HepG2 (cell line): ENCODE results near the gene GRAMD1B. TPM values are rescaled to one million over a fixed set of nuclear protein-coding genes. Genes with fewer than 3 reads are reported as not detected.

Experiments used
- ATAC-seq: fragments of 200-7000 bp; cut with Tn5 transposase; 3 replicates; pipeline ENCODE4 v1.9.1; 2020; ENCODE audit warnings: mild to moderate bottlenecking, moderate library complexity
- BruUV-seq: library from RNA; stranded (reverse); fragments of 400-500 nt; replicated peaks from 2 replicates; lab custom pipeline; 2021; lab: Mats Ljungman, UMichigan
- CTCF ChIA-PET: fragments of 300-600 bp; formaldehyde crosslinking; extraction: SDS; loops from one replicate; lab custom pipeline; 2021; ENCODE audit warnings: low total read pairs, inconsistent platforms, low intra/inter-chr PET ratio; lab: Yijun Ruan, JAX
- POLR2A ChIA-PET: fragments of 350-600 bp; sonication (Branson Sonifier 250); formaldehyde crosslinking; loops from one replicate; lab custom pipeline; 2020; ENCODE audit warnings: antibody characterized with exemption, inconsistent platforms; lab: Yijun Ruan, JAX
- DNase-seq: peaks from one replicate; pipeline ENCODE4 v3.0.0-alpha.2; 2015; ENCODE audit warnings: low spot score
- FAIRE-seq: peaks from 3 replicates; lab custom pipeline; 2011; peaks lifted over from hg19 to GRCh38; lab: Jason Lieb, UNC
- H2AFZ ChIP-seq: one replicate; pipeline ENCODE4 v1.6.1; 2011; ENCODE audit warnings: low read length, inconsistent platforms
- H3K27ac ChIP-seq: fragments of 300-600 bp; 3 replicates; pipeline ENCODE4 v1.8.0; 2011; ENCODE audit warnings: mixed run types, mild to moderate bottlenecking, mixed read lengths, low read length, inconsistent platforms; ENCODE audit not compliant: insufficient read depth; ENCODE audit errors: extremely low read length
- H3K27me3 ChIP-seq, 2 experiments: fragments of 200-600 bp in 1 of 2; 2 replicates in 1 of 2; 3 replicates in 1 of 2; pipeline versions ENCODE4 v1.6.0 to v1.8.0; 2011; ENCODE audit warnings: low read length in 2 of 2, mild to moderate bottlenecking in 2 of 2, moderate library complexity in 2 of 2, inconsistent platforms in 1 of 2; ENCODE audit not compliant: insufficient read depth in 2 of 2, control insufficient read depth in 1 of 2
- H3K36me3 ChIP-seq, 2 experiments: fragments of 200-600 bp in 1 of 2; replicated peaks in 1 of 2; 2 replicates in 1 of 2; 3 replicates in 1 of 2; pipeline versions ENCODE4 v1.5.1 to v1.8.0; 2011; ENCODE audit warnings: low read length in 2 of 2, inconsistent platforms in 1 of 2; ENCODE audit not compliant: insufficient read depth in 2 of 2, control insufficient read depth in 1 of 2
- H3K4me1 ChIP-seq: 2 replicates; pipeline ENCODE4 v1.5.1; 2012; ENCODE audit warnings: low read length, inconsistent platforms; ENCODE audit not compliant: insufficient read depth
- H3K4me2 ChIP-seq: 2 replicates; pipeline ENCODE4 v1.6.0; 2011; ENCODE audit warnings: low read depth, low read length, inconsistent platforms
- H3K4me3 ChIP-seq, 3 experiments: fragments of 200-600 bp in 1 of 3; sonication (generic), shearing (Covaris generic) in 1 of 3; replicated peaks in 1 of 3; 2 replicates each; pipeline ENCODE4 v1.5.1; 2011 to 2016; ENCODE audit warnings: low read length in 3 of 3, inconsistent platforms in 2 of 3, low read depth in 2 of 3, mild to moderate bottlenecking in 2 of 3, control low read depth in 1 of 3, mixed read lengths in 1 of 3; ENCODE audit not compliant: insufficient read depth in 1 of 3
- H3K79me2 ChIP-seq: one replicate; pipeline ENCODE4 v1.6.1; 2011; ENCODE audit warnings: low read length, inconsistent platforms; ENCODE audit not compliant: insufficient read depth
- H3K9ac ChIP-seq: 2 replicates; pipeline ENCODE4 v1.6.0; 2011; ENCODE audit warnings: mild to moderate bottlenecking, low read depth, low read length, inconsistent platforms; ENCODE audit not compliant: insufficient read depth
- H3K9me3 ChIP-seq: 2 replicates; pipeline ENCODE4 v1.5.1; 2012; ENCODE audit warnings: mild to moderate bottlenecking, low read length
- H4K20me1 ChIP-seq: 2 replicates; pipeline ENCODE4 v1.6.0; 2011; ENCODE audit warnings: inconsistent platforms, mild to moderate bottlenecking, low read length, moderate library complexity; ENCODE audit not compliant: insufficient read depth
- ARID2 ChIP-seq: sonication (generic); formaldehyde crosslinking; IDR thresholded peaks from 2 replicates; pipeline ENCODE4 v1.8.1; 2022; ENCODE audit warnings: mild to moderate bottlenecking, missing genetic modification reagents, borderline replicate concordance
- ARNTL ChIP-seq: sonication (generic); formaldehyde crosslinking; IDR thresholded peaks from 2 replicates; pipeline ENCODE4 v1.4.0; 2020; ENCODE audit warnings: mild to moderate bottlenecking, missing genetic modification reagents
- KLF11 ChIP-seq: IDR thresholded peaks from 2 replicates; pipeline ENCODE4 v1.6.1; 2016; ENCODE audit warnings: missing compliant biosample characterization
- KMT2A ChIP-seq: sonication (generic); formaldehyde crosslinking; IDR thresholded peaks from 2 replicates; pipeline ENCODE4 v1.4.0; 2020; ENCODE audit warnings: missing genetic modification reagents
- ZNF558 ChIP-seq: sonication (generic); formaldehyde crosslinking; IDR thresholded peaks from 2 replicates; pipeline ENCODE4 v1.9.0; 2022; ENCODE audit warnings: mild to moderate bottlenecking, missing genetic modification reagents, borderline replicate concordance
- WGBS: methylation state at CpG from one replicate; pipeline ENCODE4 v1.1.6; 2017; ENCODE audit warnings: low lambda C conversion rate; 5-methylcytosine and 5-hydroxymethylcytosine counted together
- in situ Hi-C: cut with HindIII; loops from 2 replicates; pipeline ENCODE4 v1.10.0; 2017; ENCODE audit warnings: low pct_unique_long_range_greater_than_20kb; ENCODE audit not compliant: extremely low pct_ligation_motif_present
- intact Hi-C: fragments of 100-400 bp; cut with micrococcal nuclease; formaldehyde crosslinking; loops from one replicate; pipeline ENCODE4 v1.10.0; 2022; ENCODE audit not compliant: unreplicated experiment
- polyA plus RNA-seq, 8 experiments: library from polyadenylated mRNA; depleted of rRNA in 3 of 8; stranded (reverse) in 7 of 8; unstranded in 1 of 8; fragments of >200 nt; fragmentation: Illumina TruSeq in 4 of 8; extraction: Trizol in 4 of 8; gene quantifications; 2 replicates each; pipeline versions ENCODE4 v1.2.1 to v1.2.3, GENCODE V29; 2011 to 2016; ENCODE audit warnings: low read depth in 4 of 8, missing spikeins in 1 of 8, mixed read lengths in 1 of 8; ENCODE audit not compliant: insufficient read depth in 1 of 8
- total RNA-seq, 5 experiments: library from RNA; depleted of rRNA; stranded (reverse); fragments of >200 nt; fragmentation: Illumina TruSeq; extraction: Trizol; gene quantifications; 2 replicates each; pipeline ENCODE4 v1.2.3, GENCODE V29; 2016; ENCODE audit warnings: low read depth in 1 of 5
- TF ChIP-seq, protein P1 (sequence below): sonication (generic); formaldehyde crosslinking; IDR thresholded peaks from 2 replicates; pipeline ENCODE4 v1.4.0; 2020; ENCODE audit warnings: missing genetic modification reagents, mild to moderate bottlenecking, borderline replicate concordance
- TF ChIP-seq, protein P2 (sequence below): IDR thresholded peaks from 2 replicates; pipeline ENCODE4 v1.6.1; 2018; ENCODE audit warnings: missing genetic modification reagents, mild to moderate bottlenecking, missing compliant biosample characterization
- TF ChIP-seq, protein P3 (sequence below): sonication (generic); formaldehyde crosslinking; conservative IDR thresholded peaks from 2 replicates; pipeline ENCODE4 v1.4.0; 2020; ENCODE audit warnings: missing genetic modification reagents

The GRAMD1B gene
- total and polyA plus RNA-seq, 2 of the 13 experiments (the other 11 are each of a cell fraction or from before 2014, with no cell fraction given) = 0.12 TPM; not detected in 1

DNA sequence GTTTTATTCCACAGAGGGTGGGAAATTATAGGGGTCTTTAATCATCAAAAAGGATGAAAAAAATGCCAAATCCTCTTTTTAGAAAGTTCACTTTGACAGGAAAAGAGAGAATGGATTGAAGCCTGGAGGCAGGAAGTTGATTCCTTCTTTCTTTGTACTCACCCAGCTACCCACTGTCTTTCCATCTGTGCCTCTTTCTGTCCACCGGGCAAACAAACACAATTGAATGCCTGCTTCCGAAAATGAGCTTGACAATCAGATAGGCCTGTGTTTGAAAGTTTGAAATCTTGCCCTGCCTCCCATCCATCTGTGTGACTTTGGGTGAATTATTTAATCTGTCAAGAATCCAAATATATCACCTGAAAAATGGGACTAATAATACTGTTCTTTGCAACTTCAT is 143.2 kb downstream of the GRAMD1B start:
- Histone ChIP-seq H3K27ac (no peak overlapping the region), H3K27me3 (peaks cover 0 to 28% of the 10 kb centered on the region in 2 experiments; a peak in 4 of 5 replicates), H3K4me2 (no peak overlapping the region), H4K20me1 (no peaks in the 10 kb centered on the region), H3K4me1 (no peaks in the 10 kb centered on the region), H3K36me3 (no peaks in the 10 kb centered on the region), H3K79me2 (no peaks in the 10 kb centered on the region), H3K9me3 (no peaks in the 10 kb centered on the region), H3K9ac (no peak overlapping the region), H3K4me3 (no peak overlapping the region), H2AFZ (no peak overlapping the region)
- FAIRE-seq (no peak), DNase-seq (no peak), ATAC-seq (no peak)
- no peak for TF ChIP-seq ARID2 (CRISPR knock-in tag)
- ChIA-PET CTCF (no interaction called here), POLR2A (no interaction called here)
- no TSS peak for BruUV-seq
- intact Hi-C loops = no loop called here
- in situ Hi-C loops = no loop called here
- WGBS = 0% methylated on average over 2 of the region's 2 CpGs

- H3K9ac ChIP-seq = no peak overlapping the region
- no peak overlapping the region for H2AFZ ChIP-seq
- no TSS peak for BruUV-seq
- FAIRE-seq (no peak), ATAC-seq (no peak), DNase-seq (no peak)
- H3K4me3 ChIP-seq = no peak overlapping the region
- H3K36me3 ChIP-seq = no peaks in the 10 kb centered on the region
- H3K27ac ChIP-seq = no peak overlapping the region
- WGBS = 0% methylated on average over 3 of the region's 7 CpGs
- no peak overlapping the region for H3K4me2 ChIP-seq
- peaks cover 1 to 31% of the 10 kb centered on the region in 2 experiments; a peak in 4 of 5 replicates for H3K27me3 ChIP-seq
- H4K20me1 ChIP-seq = no peaks in the 10 kb centered on the region
- ChIA-PET POLR2A (no interaction called here), CTCF (no interaction called here)
- TF ChIP-seq KLF11 = no peak
- no peak for TF ChIP-seq KMT2A (CRISPR knock-in tag)
- TF ChIP-seq ARNTL (CRISPR knock-in tag) = no peak
- TF ChIP-seq, protein P1, sequence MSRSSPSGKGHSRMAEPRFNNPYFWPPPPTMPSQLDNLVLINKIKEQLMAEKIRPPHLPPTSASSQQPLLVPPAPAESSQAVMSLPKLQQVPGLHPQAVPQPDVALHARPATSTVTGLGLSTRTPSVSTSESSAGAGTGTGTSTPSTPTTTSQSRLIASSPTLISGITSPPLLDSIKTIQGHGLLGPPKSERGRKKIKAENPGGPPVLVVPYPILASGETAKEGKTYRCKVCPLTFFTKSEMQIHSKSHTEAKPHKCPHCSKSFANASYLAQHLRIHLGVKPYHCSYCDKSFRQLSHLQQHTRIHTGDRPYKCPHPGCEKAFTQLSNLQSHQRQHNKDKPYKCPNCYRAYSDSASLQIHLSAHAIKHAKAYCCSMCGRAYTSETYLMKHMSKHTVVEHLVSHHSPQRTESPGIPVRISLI (CRISPR knock-in tag) = no peak
- TF ChIP-seq ZNF558 (CRISPR knock-in tag) = no peak
- TF ChIP-seq, protein P2, sequence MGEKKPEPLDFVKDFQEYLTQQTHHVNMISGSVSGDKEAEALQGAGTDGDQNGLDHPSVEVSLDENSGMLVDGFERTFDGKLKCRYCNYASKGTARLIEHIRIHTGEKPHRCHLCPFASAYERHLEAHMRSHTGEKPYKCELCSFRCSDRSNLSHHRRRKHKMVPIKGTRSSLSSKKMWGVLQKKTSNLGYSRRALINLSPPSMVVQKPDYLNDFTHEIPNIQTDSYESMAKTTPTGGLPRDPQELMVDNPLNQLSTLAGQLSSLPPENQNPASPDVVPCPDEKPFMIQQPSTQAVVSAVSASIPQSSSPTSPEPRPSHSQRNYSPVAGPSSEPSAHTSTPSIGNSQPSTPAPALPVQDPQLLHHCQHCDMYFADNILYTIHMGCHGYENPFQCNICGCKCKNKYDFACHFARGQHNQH = no peak
- TF ChIP-seq, protein P3, sequence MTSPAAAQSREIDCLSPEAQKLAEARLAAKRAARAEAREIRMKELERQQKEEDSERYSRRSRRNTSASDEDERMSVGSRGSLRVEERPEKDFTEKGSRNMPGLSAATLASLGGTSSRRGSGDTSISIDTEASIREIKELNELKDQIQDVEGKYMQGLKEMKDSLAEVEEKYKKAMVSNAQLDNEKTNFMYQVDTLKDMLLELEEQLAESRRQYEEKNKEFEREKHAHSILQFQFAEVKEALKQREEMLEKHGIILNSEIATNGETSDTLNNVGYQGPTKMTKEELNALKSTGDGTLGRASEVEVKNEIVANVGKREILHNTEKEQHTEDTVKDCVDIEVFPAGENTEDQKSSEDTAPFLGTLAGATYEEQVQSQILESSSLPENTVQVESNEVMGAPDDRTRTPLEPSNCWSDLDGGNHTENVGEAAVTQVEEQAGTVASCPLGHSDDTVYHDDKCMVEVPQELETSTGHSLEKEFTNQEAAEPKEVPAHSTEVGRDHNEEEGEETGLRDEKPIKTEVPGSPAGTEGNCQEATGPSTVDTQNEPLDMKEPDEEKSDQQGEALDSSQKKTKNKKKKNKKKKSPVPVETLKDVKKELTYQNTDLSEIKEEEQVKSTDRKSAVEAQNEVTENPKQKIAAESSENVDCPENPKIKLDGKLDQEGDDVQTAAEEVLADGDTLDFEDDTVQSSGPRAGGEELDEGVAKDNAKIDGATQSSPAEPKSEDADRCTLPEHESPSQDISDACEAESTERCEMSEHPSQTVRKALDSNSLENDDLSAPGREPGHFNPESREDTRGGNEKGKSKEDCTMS (CRISPR knock-in tag) = no peak
- H3K79me2 ChIP-seq = no peaks in the 10 kb centered on the region
- H3K9me3 ChIP-seq = no peaks in the 10 kb centered on the region
- in situ Hi-C loops (no loop called here), intact Hi-C loops (no loop called here)
- no peaks in the 10 kb centered on the region for H3K4me1 ChIP-seq
These were observed 145.4 kb downstream of the GRAMD1B start for GRCh38 chr11:123575441-123575840.
